CD4-positive, alpha-beta T cell treated with Interleukin-15 for 4 hours (primary cell): Measurements from ENCODE around the gene LACRT.
A peak's percentile ranks its signal among the peaks of the same experiment; 100 is the strongest.
"Not testable (repeated sequence)": the region's sequence is repeated elsewhere in the genome, so short reads cannot be mapped to it uniquely, and the experiment has no call there.

Experiments
- DNase-seq: peaks from one replicate; pipeline ENCODE4 v3.0.0-alpha.2; 2020; ENCODE audit warnings: low spot score

LACRT gene

DNA sequence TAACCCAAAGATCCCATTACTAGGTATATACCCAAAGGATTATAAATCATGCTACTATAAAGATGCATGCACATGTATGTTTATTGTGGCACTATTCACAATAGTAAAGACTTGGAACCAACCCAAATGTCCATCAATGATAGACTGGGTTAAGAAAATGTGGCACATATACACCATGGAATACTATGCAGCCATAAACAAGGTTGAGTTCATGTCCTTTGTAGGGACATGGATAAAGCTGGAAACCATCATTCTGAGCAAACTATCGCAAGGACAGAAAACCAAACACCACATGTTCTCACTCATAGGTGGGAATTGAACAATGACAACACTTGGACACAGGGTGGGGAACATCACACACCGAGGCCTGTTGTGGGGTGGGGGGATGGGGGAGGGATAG lies 4.4 kb upstream of the LACRT start:
- not testable (repeated sequence) for DNase-seq

- no peak for DNase-seq
These were observed 2.5 kb downstream of the LACRT start for GRCh38 chr12:54631988-54632728.

DNA sequence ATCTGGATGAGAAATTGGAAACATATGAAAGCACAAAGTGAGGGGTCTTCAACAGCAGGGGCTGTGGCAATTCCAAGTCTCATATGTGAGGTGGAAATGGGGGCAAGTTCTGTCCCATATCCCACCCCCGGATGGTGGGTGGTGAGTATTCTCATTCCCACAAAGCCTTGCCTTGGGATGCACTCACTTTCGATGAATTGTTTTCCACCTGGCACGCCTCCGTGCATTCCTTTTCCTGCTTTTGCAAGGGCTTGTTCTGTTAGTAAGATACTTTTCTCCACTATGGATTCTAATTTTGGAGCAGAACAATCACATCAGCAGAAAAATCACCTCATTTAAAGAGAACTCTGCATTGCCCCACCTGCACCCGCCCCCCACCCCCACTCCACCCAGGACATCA lies 3.1 kb downstream of the LACRT start:
- DNase-seq = no peak

GRCh38 chr12:54629925-54630324 lies 4.8 kb downstream of the LACRT start:
- DNase-seq = no peak

GRCh38 chr12:54628186-54628846 lies 6.4 kb downstream of the LACRT start:
- no peak for DNase-seq

DNA sequence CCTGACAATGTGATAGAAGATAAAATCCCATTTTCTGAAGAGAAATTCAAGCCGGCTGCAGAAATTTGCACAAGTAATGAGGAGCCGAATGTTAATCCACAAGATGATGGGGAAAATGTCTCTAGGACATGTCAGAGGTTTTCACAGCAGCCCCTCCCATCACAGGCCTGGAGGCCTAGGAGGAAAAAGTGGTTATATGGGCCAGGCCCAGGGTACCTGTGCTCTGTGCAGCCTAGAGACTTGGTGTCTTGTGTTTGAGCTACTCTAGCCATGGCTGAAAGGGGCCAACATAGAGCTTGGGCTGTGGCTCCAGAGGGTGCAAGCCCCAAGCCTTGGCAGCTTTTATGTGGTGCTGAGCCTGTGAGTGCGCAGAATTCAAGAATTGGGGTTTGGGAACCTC lies 7.4 kb downstream of the LACRT start:
- no peak for DNase-seq

- DNase-seq = no peak
These were observed 9.1 kb downstream of the LACRT start for GRCh38 chr12:54625598-54625997.

GRCh38 chr12:54624315-54625279 lies 10.1 kb downstream of the LACRT start:
- DNase-seq = no peak

- no peak for DNase-seq
These were observed 12.1 kb downstream of the LACRT start for GRCh38 chr12:54622463-54623183.

DNA sequence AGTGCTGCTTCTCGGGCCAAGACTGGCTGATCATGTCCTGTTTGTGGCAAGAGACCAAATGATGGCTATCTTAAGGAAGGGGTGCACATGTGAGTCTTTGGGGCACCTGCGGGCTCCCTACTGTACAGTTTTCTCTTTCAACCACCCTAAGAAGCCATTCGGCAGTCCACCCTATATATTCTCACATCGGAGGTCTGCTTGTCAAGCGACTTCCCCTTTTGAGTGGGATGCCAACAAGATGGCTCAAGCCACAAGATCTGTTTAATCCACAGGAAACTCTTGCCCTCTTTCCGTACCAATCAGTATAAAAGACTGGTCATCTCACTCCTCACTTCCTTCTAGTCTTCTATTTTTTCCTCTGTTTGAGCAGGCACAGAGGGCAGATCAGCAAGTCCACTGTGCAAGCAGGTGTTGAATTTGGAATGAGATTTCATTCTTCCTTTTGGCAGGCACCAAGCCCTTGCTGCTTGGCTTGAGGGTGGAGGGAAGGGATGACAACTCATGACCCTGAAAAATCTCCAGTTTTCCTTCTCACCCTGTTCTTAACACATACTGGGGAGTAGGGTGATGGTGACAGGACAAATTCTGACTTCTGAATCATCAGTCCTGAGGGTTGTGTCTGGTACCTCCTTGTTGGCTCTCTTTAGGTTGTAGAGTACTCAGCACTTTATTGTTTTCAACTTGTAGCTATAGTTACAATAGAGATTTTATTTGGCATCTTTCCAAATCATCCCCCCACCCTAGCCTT lies 17.6 kb downstream of the LACRT start:
- no peak for DNase-seq

DNA sequence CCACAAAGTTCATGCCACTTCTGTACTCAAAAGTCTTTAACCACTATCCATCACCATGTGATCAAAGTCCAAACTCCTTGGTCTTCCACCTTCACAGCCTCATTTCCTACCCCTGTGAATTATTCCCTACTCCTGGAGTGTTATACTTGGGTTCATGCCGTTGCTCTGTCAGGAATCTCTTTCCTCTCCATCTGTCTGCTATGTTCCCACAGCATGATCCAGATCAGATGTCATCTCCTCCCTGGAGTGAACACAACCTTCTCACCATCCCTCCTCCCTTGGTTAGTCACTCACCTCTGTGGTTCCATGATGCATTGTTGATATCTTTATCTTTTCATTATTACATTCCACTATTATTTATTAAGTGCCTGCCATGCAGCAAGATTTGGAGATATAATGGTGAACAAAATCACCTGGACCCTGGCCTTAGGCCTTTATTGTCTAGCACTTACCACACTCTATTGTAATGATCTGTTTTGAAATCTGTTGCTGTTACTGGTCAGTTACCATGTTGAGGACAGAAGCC lies 22.4 kb downstream of the LACRT start:
- DNase-seq = no peak

- DNase-seq = no peak
These were observed 23.0 kb downstream of the LACRT start for GRCh38 chr12:54611715-54612149.

- DNase-seq = no peak
These were observed 25.9 kb downstream of the LACRT start for GRCh38 chr12:54608769-54609168.

DNA sequence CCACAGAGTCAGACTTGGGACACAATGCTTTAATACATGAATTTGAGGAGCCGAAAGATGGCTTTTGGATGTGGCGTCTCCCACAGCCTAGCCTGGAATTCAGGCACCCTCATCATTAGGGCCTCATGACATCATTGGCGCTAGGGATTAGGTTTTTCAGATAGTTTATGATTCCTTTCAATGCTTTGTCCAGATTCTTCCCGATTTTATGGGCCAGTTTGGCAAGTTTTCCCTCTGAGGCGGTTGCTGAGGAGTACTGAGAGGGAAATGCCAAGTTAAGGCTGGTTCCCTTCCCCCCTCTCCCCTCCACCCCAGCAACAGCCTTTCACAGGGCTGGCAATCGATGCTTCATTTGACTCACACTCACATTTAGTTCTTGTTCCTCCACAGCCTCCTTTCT lies 26.5 kb downstream of the LACRT start:
- no peak for DNase-seq

DNA sequence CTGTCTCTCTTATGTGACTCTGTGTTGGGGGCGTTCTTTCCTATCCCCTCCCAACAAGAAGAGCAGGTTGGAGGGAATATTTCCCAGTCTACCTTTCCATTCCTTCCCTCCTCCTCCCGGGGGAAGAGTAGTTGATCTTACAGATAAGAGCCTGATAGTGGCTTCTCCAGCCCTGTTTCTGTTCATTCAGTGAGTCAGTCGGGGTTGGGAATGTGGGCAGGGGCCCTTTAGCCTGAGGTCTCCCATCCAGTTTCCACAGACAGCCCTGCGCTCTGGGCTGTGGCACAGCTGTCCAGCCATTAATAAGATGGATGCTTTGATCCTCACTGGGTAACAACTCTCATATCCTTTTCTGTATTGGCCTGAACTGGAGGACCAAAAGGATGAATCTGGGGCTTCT lies 28.1 kb downstream of the LACRT start:
- DNase-seq = no peak

DNA sequence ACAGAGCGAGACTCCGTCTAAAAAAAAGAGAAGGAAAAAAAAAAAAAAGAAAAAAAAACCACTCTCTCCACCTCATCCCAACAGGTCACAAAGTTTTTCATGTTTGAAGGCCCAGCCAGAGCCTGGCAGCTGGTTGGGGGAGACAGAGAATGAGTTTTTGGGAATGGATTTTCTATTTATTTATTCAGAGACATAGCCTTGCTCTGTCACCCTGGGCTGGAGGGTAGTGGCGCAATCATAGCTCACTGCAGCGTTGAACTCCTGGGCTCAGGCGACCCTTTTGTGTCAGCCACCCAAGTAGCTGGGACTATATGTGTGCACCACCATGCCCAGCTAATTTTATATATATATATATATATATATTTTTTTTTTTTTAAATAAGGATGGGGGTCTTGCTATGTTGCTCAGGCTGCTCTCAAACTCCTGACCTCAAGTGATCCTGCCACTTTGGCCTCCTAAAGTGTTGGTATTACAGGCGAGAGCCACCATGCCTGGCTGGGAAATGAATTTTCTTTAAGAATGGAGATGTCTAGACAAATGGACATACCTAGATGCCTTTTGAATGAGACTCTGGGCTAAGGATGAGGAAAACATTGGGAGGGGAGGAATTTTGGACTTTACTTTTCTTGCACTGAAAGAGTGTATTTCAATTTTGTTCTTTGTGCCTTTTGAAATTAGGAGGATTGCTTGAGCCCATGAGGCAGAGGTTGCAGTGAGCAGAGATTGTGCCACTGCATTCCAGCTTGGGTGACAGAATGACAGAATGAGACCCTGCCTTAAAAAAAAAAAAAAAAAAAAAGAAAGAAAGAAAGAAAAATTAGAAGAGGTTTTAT lies 29.3 kb downstream of the LACRT start:
- DNase-seq = no peak

DNA sequence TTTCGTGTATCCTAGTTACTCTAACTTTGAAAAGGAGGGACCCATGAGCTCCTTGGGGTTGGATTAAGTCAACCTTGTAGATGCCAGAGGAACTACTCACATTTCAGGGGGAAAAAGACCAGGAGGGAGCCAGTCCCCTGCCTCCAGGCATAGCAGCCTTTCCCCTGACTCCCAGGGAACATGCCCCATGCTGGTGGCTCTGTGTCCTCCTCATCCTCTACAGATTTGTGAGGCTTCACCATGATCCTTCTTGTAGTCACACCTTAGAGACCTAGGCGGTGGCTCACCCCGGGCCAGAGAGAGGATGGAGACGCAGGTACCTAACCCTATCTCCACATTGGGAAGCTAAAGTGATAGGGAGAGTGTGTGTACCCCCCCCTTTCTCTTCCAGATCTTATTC lies 30.3 kb downstream of the LACRT start:
- DNase-seq = no peak

- DNase-seq = no peak
These were observed 30.8 kb downstream of the LACRT start for GRCh38 chr12:54603872-54604271.

- DNase-seq = peak; percentile 68
These were observed 31.4 kb downstream of the LACRT start for GRCh38 chr12:54603173-54603814.

DNA sequence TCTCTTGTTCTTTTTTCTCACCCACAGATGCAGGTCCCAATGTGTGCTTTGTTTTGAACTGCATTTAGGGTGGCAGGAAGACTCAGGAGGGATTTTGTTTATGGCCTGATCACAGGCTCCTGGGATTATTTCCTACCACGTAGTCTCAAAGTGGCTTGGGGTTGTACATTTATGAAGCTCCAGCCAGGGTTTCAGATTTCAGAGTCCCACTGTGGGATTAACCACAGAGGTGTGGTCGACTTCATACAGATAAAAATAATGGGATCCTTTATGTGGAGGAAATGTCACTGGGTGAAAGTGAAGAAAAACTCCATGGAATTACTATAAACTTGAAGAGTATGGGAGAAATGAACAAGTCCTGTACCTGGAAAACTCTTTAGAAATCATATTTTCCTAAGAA lies 32.0 kb downstream of the LACRT start:
- DNase-seq = no peak
